Mucosa of stomach (tissue), 1 donor: ENCODE data around the gene ANKRD17.
A peak's percentile ranks its signal among the peaks of the same experiment; 100 is the strongest.
"Not testable (repeated sequence)": the region's sequence is repeated elsewhere in the genome, so short reads cannot be mapped to it uniquely, and the experiment has no call there.

Source experiments
- H3K27me3 ChIP-seq: one replicate; pipeline ENCODE4 v1.7.0; 2013; ENCODE audit warnings: mild to moderate bottlenecking, low read length; ENCODE audit not compliant: control insufficient read depth, insufficient read depth
- H3K36me3 ChIP-seq: one replicate; pipeline ENCODE4 v1.7.0; 2013; ENCODE audit warnings: low read length; ENCODE audit not compliant: control insufficient read depth, insufficient read depth
- H3K4me1 ChIP-seq: one replicate; pipeline ENCODE4 v1.7.0; 2013; ENCODE audit warnings: mild to moderate bottlenecking, low read length; ENCODE audit not compliant: control insufficient read depth, insufficient read depth
- H3K4me3 ChIP-seq: one replicate; pipeline ENCODE4 v1.7.0; 2013; ENCODE audit warnings: low read length
- H3K9ac ChIP-seq: one replicate; pipeline ENCODE4 v1.7.0; 2013; ENCODE audit warnings: mild to moderate bottlenecking, low read length, moderate library complexity
- H3K9me3 ChIP-seq: one replicate; pipeline ENCODE4 v1.7.0; 2013; ENCODE audit warnings: mild to moderate bottlenecking, low read length, moderate library complexity; ENCODE audit not compliant: control insufficient read depth
- donor health status: Pancreatic carcinoma.

Gene ANKRD17

GRCh38 chr4:73236151-73236550 is 22.4 kb downstream of the ANKRD17 start:
- H3K4me3 ChIP-seq: no peak overlapping the region
- H3K36me3 ChIP-seq: no peaks in the 10 kb centered on the region

GRCh38 chr4:73234712-73235111 is 23.9 kb downstream of the ANKRD17 start:
- Histone ChIP-seq H3K4me1 (no peaks in the 10 kb centered on the region), H3K4me3 (no peak overlapping the region), H3K36me3 (no peaks in the 10 kb centered on the region), H3K27me3 (no peaks in the 10 kb centered on the region), H3K9ac (no peak overlapping the region), H3K9me3 (no peaks in the 10 kb centered on the region)

More at GRCh38 chr4:73236151-73236550, 22.4 kb downstream of the ANKRD17 start:
- H3K9ac ChIP-seq: no peak overlapping the region
- no peaks in the 10 kb centered on the region for H3K9me3 ChIP-seq
- H3K27me3 ChIP-seq: no peaks in the 10 kb centered on the region
- no peaks in the 10 kb centered on the region for H3K4me1 ChIP-seq

- no peak overlapping the region for H3K9ac ChIP-seq
- H3K4me1 ChIP-seq: no peaks in the 10 kb centered on the region
- no peaks in the 10 kb centered on the region for H3K36me3 ChIP-seq
- no peaks in the 10 kb centered on the region for H3K9me3 ChIP-seq
- no peaks in the 10 kb centered on the region for H3K27me3 ChIP-seq
- no peak overlapping the region for H3K4me3 ChIP-seq
Observed at GRCh38 chr4:73231518-73232487, 26.8 kb downstream of the ANKRD17 start.

GRCh38 chr4:73230865-73231517 is 27.6 kb downstream of the ANKRD17 start:
- no peaks in the 10 kb centered on the region for H3K4me1 ChIP-seq
- no peaks in the 10 kb centered on the region for H3K9me3 ChIP-seq
- no peaks in the 10 kb centered on the region for H3K36me3 ChIP-seq
- no peak overlapping the region for H3K9ac ChIP-seq
- no peaks in the 10 kb centered on the region for H3K27me3 ChIP-seq
- H3K4me3 ChIP-seq: no peak overlapping the region

GRCh38 chr4:73228800-73229199 is 29.8 kb downstream of the ANKRD17 start:
- not testable (repeated sequence) for H3K27me3 ChIP-seq, H3K9ac ChIP-seq, H3K4me1 ChIP-seq, H3K4me3 ChIP-seq, H3K9me3 ChIP-seq, H3K36me3 ChIP-seq

GRCh38 chr4:73224886-73225285 is 33.7 kb downstream of the ANKRD17 start:
- H3K4me3 ChIP-seq: no peak overlapping the region
- H3K27me3 ChIP-seq: no peaks in the 10 kb centered on the region
- H3K9me3 ChIP-seq: no peaks in the 10 kb centered on the region
- no peaks in the 10 kb centered on the region for H3K36me3 ChIP-seq
- no peaks in the 10 kb centered on the region for H3K4me1 ChIP-seq
- H3K9ac ChIP-seq: no peak overlapping the region

GRCh38 chr4:73223258-73223650 is 35.3 kb downstream of the ANKRD17 start:
- Histone ChIP-seq H3K9ac (no peak overlapping the region), H3K36me3 (no peaks in the 10 kb centered on the region), H3K4me3 (no peak overlapping the region), H3K27me3 (no peaks in the 10 kb centered on the region), H3K4me1 (no peaks in the 10 kb centered on the region), H3K9me3 (no peaks in the 10 kb centered on the region)

GRCh38 chr4:73222466-73223257 is 35.9 kb downstream of the ANKRD17 start:
- no peaks in the 10 kb centered on the region for H3K9me3 ChIP-seq
- H3K4me1 ChIP-seq: no peaks in the 10 kb centered on the region
- peak overlapping the region; percentile 91 for H3K9ac ChIP-seq
- peak overlapping the region; percentile 57 for H3K4me3 ChIP-seq
- no peaks in the 10 kb centered on the region for H3K36me3 ChIP-seq
- no peaks in the 10 kb centered on the region for H3K27me3 ChIP-seq

- Histone ChIP-seq H3K4me3 (no peak overlapping the region), H3K9ac (no peak overlapping the region), H3K36me3 (no peaks in the 10 kb centered on the region), H3K4me1 (no peaks in the 10 kb centered on the region), H3K9me3 (no peaks in the 10 kb centered on the region), H3K27me3 (no peaks in the 10 kb centered on the region)
Observed at GRCh38 chr4:73221734-73222133, 36.9 kb downstream of the ANKRD17 start.

GRCh38 chr4:73220815-73221214 is 37.8 kb downstream of the ANKRD17 start:
- Histone ChIP-seq H3K9ac (no peak overlapping the region), H3K4me3 (no peak overlapping the region), H3K27me3 (no peaks in the 10 kb centered on the region), H3K9me3 (no peaks in the 10 kb centered on the region), H3K36me3 (no peaks in the 10 kb centered on the region), H3K4me1 (no peaks in the 10 kb centered on the region)

GRCh38 chr4:73213916-73214653 is 44.5 kb downstream of the ANKRD17 start:
- Histone ChIP-seq H3K9me3 (no peaks in the 10 kb centered on the region), H3K4me3 (no peak overlapping the region), H3K9ac (no peak overlapping the region), H3K4me1 (no peaks in the 10 kb centered on the region), H3K27me3 (no peaks in the 10 kb centered on the region), H3K36me3 (no peaks in the 10 kb centered on the region)
